ENCODE measurements around the gene PIGP. TPM values are rescaled to one million over a fixed set of nuclear protein-coding genes. Genes with fewer than 3 reads are reported as not detected.
A peak's percentile ranks its signal among the peaks of the same experiment; 100 is the strongest.

The PIGP gene
- total and polyA plus RNA-seq, 2 of the 13 experiments (the other 11 are each of a cell fraction or from before 2014, with no cell fraction given) = 14.8 to 33.4 TPM

GRCh38 chr21:37117204-37117603 is 44.3 kb upstream of the PIGP start (continued):
- TF ChIP-seq SNRNP70 (IDR thresholded peaks at IDR 0.05; ENCODE audit: low read depth, low read length) = no peak
- peak; percentile 79 for TF ChIP-seq FOXA3 (CRISPR knock-in tag; IDR thresholded peaks at IDR 0.05)
- no peak for TF ChIP-seq ZNF234 (CRISPR knock-in tag; conservative IDR thresholded peaks at IDR 0.05)
- TF ChIP-seq ZNF512B (CRISPR knock-in tag; IDR thresholded peaks at IDR 0.05; ENCODE audit: borderline replicate concordance) = no peak
- peak; percentile 43; the same call in 1 of the 2 replicates for TF ChIP-seq ZGPAT (CRISPR knock-in tag; IDR thresholded peaks at IDR 0.05)
- TF ChIP-seq MTERF4 (CRISPR knock-in tag; IDR thresholded peaks at IDR 0.05) = no peak
- no peak for TF ChIP-seq ZSCAN9 (CRISPR knock-in tag; IDR thresholded peaks at IDR 0.05; ENCODE audit: borderline replicate concordance)
- TF ChIP-seq ZNF235 (CRISPR knock-in tag; IDR thresholded peaks at IDR 0.05; ENCODE audit: borderline replicate concordance) = no peak
- TF ChIP-seq HDAC2 (CRISPR knock-in tag; IDR thresholded peaks at IDR 0.05) = 0 out of 2 replicates have a peak, but pooled peaks have one; percentile 23
- no peak for TF ChIP-seq STAG1 (CRISPR knock-in tag; IDR thresholded peaks at IDR 0.05)
- TF ChIP-seq ZNF275 (CRISPR knock-in tag; IDR thresholded peaks at IDR 0.05; ENCODE audit: borderline replicate concordance) = no peak
- TF ChIP-seq BRD4 (CRISPR knock-in tag; IDR thresholded peaks at IDR 0.05) = no peak
- no peak for TF ChIP-seq ZSCAN29 (CRISPR knock-in tag; conservative IDR thresholded peaks at IDR 0.05)
- no peak for TF ChIP-seq MXD3 (CRISPR knock-in tag; IDR thresholded peaks at IDR 0.05)
- no peak for TF ChIP-seq ATRX (CRISPR knock-in tag; IDR thresholded peaks at IDR 0.05; ENCODE audit: borderline replicate concordance)
- no peak for TF ChIP-seq SAFB2 (CRISPR knock-in tag; IDR thresholded peaks at IDR 0.05; ENCODE audit: borderline replicate concordance, low read depth)
- TF ChIP-seq ZNF619 (CRISPR knock-in tag; IDR thresholded peaks at IDR 0.05) = no peak
- TF ChIP-seq FOXO1 (CRISPR knock-in tag; IDR thresholded peaks at IDR 0.05) = no peak
- no peak for TF ChIP-seq SIN3A (IDR thresholded peaks at IDR 0.05; ENCODE audit: borderline replicate concordance, low read depth, low read length)
- no peak for TF ChIP-seq CENPX (CRISPR knock-in tag; IDR thresholded peaks at IDR 0.05)
- TF ChIP-seq RELA (CRISPR knock-in tag; IDR thresholded peaks at IDR 0.05) = no peak
- no peak for TF ChIP-seq ZNF3 (CRISPR knock-in tag; IDR thresholded peaks at IDR 0.05)
- no peak for TF ChIP-seq KMT2B (CRISPR knock-in tag; IDR thresholded peaks at IDR 0.05)
- TF ChIP-seq ZNF335 (CRISPR knock-in tag; IDR thresholded peaks at IDR 0.05) = no peak
